B cell (primary cell): ENCODE results near the gene ADGRV1.

Experiments used
- EZH2 ChIP-seq: IDR thresholded peaks from 2 replicates; pipeline ENCODE4 v1.6.1; 2012; ENCODE audit warnings: borderline replicate concordance, low read depth, mild to moderate bottlenecking, moderate library complexity, low read length; ENCODE audit not compliant: insufficient read depth, poor library complexity, severe bottlenecking
- TF ChIP-seq, protein P1 (sequence below): fragments of 200-600 bp; IDR thresholded peaks from one replicate; pipeline ENCODE4 v1.8.0; 2022; ENCODE audit warnings: antibody characterized with exemption, mild to moderate bottlenecking

DNA sequence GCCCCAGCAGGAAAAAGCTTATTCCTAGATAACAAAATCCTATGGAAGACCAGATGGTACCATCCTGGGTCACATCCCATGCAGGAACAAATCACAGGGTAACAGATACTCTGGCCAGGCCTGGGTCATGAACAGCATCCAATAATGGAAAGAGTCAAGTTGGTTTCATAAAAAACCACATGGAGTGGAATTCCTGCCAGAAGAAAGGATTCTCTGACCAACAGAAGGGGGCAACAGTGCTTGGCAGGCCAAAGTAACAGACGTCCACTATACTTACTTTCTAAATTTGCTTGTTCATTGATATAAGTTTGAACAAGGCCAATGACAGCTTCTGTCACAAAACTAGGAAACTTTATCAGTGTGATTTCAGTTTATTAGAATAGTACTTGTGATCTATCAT lies 551.0 kb downstream of the ADGRV1 start:
- no peak for TF ChIP-seq EZH2
- TF ChIP-seq, protein P1, sequence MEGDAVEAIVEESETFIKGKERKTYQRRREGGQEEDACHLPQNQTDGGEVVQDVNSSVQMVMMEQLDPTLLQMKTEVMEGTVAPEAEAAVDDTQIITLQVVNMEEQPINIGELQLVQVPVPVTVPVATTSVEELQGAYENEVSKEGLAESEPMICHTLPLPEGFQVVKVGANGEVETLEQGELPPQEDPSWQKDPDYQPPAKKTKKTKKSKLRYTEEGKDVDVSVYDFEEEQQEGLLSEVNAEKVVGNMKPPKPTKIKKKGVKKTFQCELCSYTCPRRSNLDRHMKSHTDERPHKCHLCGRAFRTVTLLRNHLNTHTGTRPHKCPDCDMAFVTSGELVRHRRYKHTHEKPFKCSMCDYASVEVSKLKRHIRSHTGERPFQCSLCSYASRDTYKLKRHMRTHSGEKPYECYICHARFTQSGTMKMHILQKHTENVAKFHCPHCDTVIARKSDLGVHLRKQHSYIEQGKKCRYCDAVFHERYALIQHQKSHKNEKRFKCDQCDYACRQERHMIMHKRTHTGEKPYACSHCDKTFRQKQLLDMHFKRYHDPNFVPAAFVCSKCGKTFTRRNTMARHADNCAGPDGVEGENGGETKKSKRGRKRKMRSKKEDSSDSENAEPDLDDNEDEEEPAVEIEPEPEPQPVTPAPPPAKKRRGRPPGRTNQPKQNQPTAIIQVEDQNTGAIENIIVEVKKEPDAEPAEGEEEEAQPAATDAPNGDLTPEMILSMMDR: no peak
